PC-9 (cell line): Measurements from ENCODE around the gene SLC4A1. TPM values are rescaled to one million over a fixed set of nuclear protein-coding genes. Genes with fewer than 3 reads are reported as not detected.

Experiments used
- BruUV-seq: library from RNA; stranded (reverse); fragments of 400-500 nt; replicated peaks from 2 replicates; lab custom pipeline; 2021; lab: Mats Ljungman, UMichigan
- CTCF ChIA-PET: fragments of 300-600 bp; sonication (Branson Sonifier 250); formaldehyde crosslinking; loops from one replicate; lab custom pipeline; 2022; ENCODE audit warnings: antibody characterized with exemption; lab: Charles Lee
- POLR2A ChIA-PET: fragments of 300-600 bp; sonication (Branson Sonifier 250); formaldehyde crosslinking; loops from one replicate; lab custom pipeline; 2022; ENCODE audit warnings: antibody characterized with exemption; ENCODE audit not compliant: unreplicated experiment; lab: Charles Lee
- DNase-seq, 2 experiments: peaks; one replicate each; pipeline versions ENCODE4 v3.0.0 to v3.0.0-alpha.2; 2015 to 2022; ENCODE audit warnings: mixed read lengths in 1 of 2
- H2AFZ ChIP-seq: fragments of 200-600 bp; sonication (generic); 2 replicates; pipeline ENCODE4 v1.8.1; 2017; ENCODE audit warnings: antibody characterized with exemption
- H3F3A ChIP-seq: fragments of 200-600 bp; sonication (generic); 2 replicates; pipeline ENCODE4 v1.8.1; 2017; ENCODE audit warnings: antibody characterized with exemption, mild to moderate bottlenecking, low read depth; ENCODE audit not compliant: insufficient read depth
- H3K27ac ChIP-seq: fragments of 200-600 bp; sonication (generic); 2 replicates; pipeline ENCODE4 v1.6.1; 2016; ENCODE audit warnings: mixed run types
- H3K27me3 ChIP-seq: fragments of 200-600 bp; sonication (generic); 2 replicates; pipeline ENCODE4 v1.6.1; 2016; ENCODE audit warnings: low read depth, mixed run types; ENCODE audit not compliant: insufficient read depth
- H3K36me3 ChIP-seq: fragments of 200-600 bp; sonication (generic); 2 replicates; pipeline ENCODE4 v1.6.1; 2016; ENCODE audit warnings: low read depth, mixed run types
- H3K4me1 ChIP-seq: fragments of 200-600 bp; sonication (generic); replicated peaks from 2 replicates; pipeline ENCODE4 v1.6.1; 2016; ENCODE audit warnings: mixed run types; ENCODE audit not compliant: insufficient read depth
- H3K4me2 ChIP-seq: fragments of 200-600 bp; sonication (generic); 2 replicates; pipeline ENCODE4 v1.6.1; 2017; ENCODE audit warnings: mixed run types
- H3K4me3 ChIP-seq: fragments of 200-600 bp; sonication (generic); 2 replicates; pipeline ENCODE4 v1.6.1; 2016; ENCODE audit warnings: mixed run types
- H3K79me2 ChIP-seq: fragments of 200-600 bp; sonication (generic); 2 replicates; pipeline ENCODE4 v1.6.1; 2017; ENCODE audit warnings: low read depth, mixed run types
- H3K9me2 ChIP-seq: fragments of 200-600 bp; sonication (generic); 2 replicates; pipeline ENCODE4 v1.8.1; 2017; ENCODE audit warnings: mild to moderate bottlenecking; ENCODE audit not compliant: insufficient read depth
- H3K9me3 ChIP-seq: fragments of 200-600 bp; sonication (generic); 2 replicates; pipeline ENCODE4 v1.8.1; 2016; ENCODE audit warnings: low read depth; ENCODE audit not compliant: insufficient read depth
- H4K20me1 ChIP-seq: fragments of 200-600 bp; sonication (generic); 2 replicates; pipeline ENCODE4 v1.8.1; 2017; ENCODE audit not compliant: insufficient read depth
- CTCF ChIP-seq: fragments of 200-600 bp; sonication (generic); conservative IDR thresholded peaks from 2 replicates; pipeline ENCODE4 v1.6.1; 2017; ENCODE audit warnings: mixed run types, antibody characterized with exemption, mild to moderate bottlenecking, moderate library complexity
- EZH2 ChIP-seq: fragments of 200-600 bp; sonication (generic); IDR thresholded peaks from 2 replicates; pipeline ENCODE4 v1.8.0; 2017; ENCODE audit warnings: antibody characterized with exemption, low read depth
- intact Hi-C: fragments of 100-400 bp; cut with micrococcal nuclease; formaldehyde crosslinking; loops from one replicate; pipeline ENCODE4 v1.10.0; 2022; ENCODE audit not compliant: unreplicated experiment
- total RNA-seq: library from RNA; stranded (reverse); gene quantifications from 2 replicates; pipeline ENCODE4 v1.2.3, GENCODE V29; 2021

SLC4A1 gene
- total RNA-seq, 1 experiment from 2014 or later = not detected

GRCh38 chr17:44312396-44313104 is 44.6 kb upstream of the SLC4A1 start:
- CTCF ChIA-PET = no interaction called here
- Histone ChIP-seq H3K36me3 (no peaks in the 10 kb centered on the region), H3K4me2 (no peak overlapping the region), H4K20me1 (no peaks in the 10 kb centered on the region), H2AFZ (no peak overlapping the region), H3K4me3 (no peak overlapping the region), H3K79me2 (no peaks in the 10 kb centered on the region), H3K4me1 (peaks cover 4% of the 10 kb centered on the region), H3K27me3 (peaks cover 4% of the 10 kb centered on the region), H3K9me2 (no peaks in the 10 kb centered on the region), H3K27ac (no peak overlapping the region), H3K9me3 (no peaks in the 10 kb centered on the region), H3F3A (peaks cover 19% of the 10 kb centered on the region; the same call in 1 of the 2 replicates)
- no peak for DNase-seq
- no peak for TF ChIP-seq EZH2
- TF ChIP-seq CTCF = no peak
- no TSS peak for BruUV-seq
- POLR2A ChIA-PET = no interaction called here
- intact Hi-C loops = no loop called here

GRCh38 chr17:44311562-44312181 is 43.7 kb upstream of the SLC4A1 start:
- H4K20me1 ChIP-seq = peaks cover 4% of the 10 kb centered on the region; the same call in 1 of the 2 replicates
- intact Hi-C loops = no loop called here
- ChIA-PET CTCF (no interaction called here), POLR2A (no interaction called here)
- H3F3A ChIP-seq = peaks cover 18% of the 10 kb centered on the region; the same call in 1 of the 2 replicates
- H3K4me1 ChIP-seq = peaks cover 7% of the 10 kb centered on the region
- H3K9me3 ChIP-seq = no peaks in the 10 kb centered on the region
- DNase-seq = no peak
- peaks cover 12% of the 10 kb centered on the region for H3K27me3 ChIP-seq
- no peak overlapping the region for H2AFZ ChIP-seq
- H3K9me2 ChIP-seq = no peaks in the 10 kb centered on the region
- no peaks in the 10 kb centered on the region for H3K79me2 ChIP-seq
- no TSS peak for BruUV-seq
- no peak overlapping the region for H3K27ac ChIP-seq
- no peak overlapping the region for H3K4me3 ChIP-seq
- no peak for TF ChIP-seq CTCF
- no peak for TF ChIP-seq EZH2
- H3K36me3 ChIP-seq = no peaks in the 10 kb centered on the region
- no peak overlapping the region for H3K4me2 ChIP-seq

GRCh38 chr17:44310609-44311376 is 42.9 kb upstream of the SLC4A1 start:
- H4K20me1 ChIP-seq = peaks cover 4% of the 10 kb centered on the region; the same call in 1 of the 2 replicates
- H3K9me3 ChIP-seq = no peaks in the 10 kb centered on the region
- peaks cover 7% of the 10 kb centered on the region for H3K4me1 ChIP-seq
- DNase-seq = no peak
- H3F3A ChIP-seq = peaks cover 18% of the 10 kb centered on the region; the same call in 1 of the 2 replicates
- intact Hi-C loops = no loop called here
- H3K27me3 ChIP-seq = peaks cover 20% of the 10 kb centered on the region
- no peak overlapping the region for H2AFZ ChIP-seq
- no peak overlapping the region for H3K4me3 ChIP-seq
- POLR2A ChIA-PET = no interaction called here
- TF ChIP-seq EZH2 (no peak), CTCF (no peak)
- no TSS peak for BruUV-seq
- H3K9me2 ChIP-seq = no peaks in the 10 kb centered on the region
- no peak overlapping the region for H3K4me2 ChIP-seq
- no peaks in the 10 kb centered on the region for H3K36me3 ChIP-seq
- no peak overlapping the region for H3K27ac ChIP-seq
- no peaks in the 10 kb centered on the region for H3K79me2 ChIP-seq
- CTCF ChIA-PET = interaction anchor here (0.6 kb wide), 1 partner anchor 7 kb away, joined by 3 read pairs; no protein-coding TSS in a partner anchor
